ENCODE measurements around the gene TBRG1. TPM values are rescaled to one million over a fixed set of nuclear protein-coding genes. Genes with fewer than 3 reads are reported as not detected.

Gene TBRG1
- total and polyA plus RNA-seq, 2 of the 4 experiments (the other 2 are of a cell fraction): 13.3 to 23.2 TPM

DNA sequence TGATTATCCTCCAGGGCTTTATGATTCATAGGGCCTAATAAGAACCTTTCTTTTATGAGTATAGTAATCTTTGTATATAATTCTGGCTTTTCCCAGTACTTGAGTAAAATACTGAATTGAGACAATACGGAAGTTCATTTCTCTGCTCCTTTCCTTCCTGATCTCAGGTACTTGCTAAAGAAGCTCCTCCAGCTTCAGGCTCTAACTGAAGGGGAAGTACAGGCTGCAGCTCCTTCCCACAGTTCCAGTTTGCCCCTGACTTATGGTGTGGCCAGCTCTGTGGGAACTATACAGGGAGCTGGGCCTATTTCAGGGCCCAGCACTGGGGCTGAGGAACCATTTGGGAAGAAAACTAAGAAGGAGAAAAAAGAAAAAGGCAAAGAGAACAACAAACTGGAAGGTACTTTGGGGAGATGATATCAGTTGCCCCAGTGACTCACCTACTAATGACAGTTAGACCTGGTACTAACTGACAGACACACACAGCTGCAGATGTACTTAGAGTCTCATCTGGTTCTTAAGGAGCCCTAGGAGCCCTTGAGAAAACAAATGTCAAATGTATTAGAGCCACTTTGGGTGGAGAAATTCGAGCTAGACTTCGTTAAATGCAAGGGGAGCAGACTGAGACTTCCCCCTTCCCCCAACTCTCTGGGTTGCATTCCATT, 3.0 kb downstream of the TBRG1 start:
- Histone ChIP-seq H3K9me3 (ENCODE audit: control insufficient read depth, insufficient read depth, low read length) (no peaks in the 10 kb centered on the region), H3K23ac (ENCODE audit: low read depth, low read length) (no peak overlapping the region), H3K27ac (ENCODE audit: insufficient read depth, low read length) (no peak overlapping the region), H3K4me2 (ENCODE audit: low read depth, low read length) (no peak overlapping the region), H3K36me3 (ENCODE audit: control insufficient read depth, insufficient read depth, low read length) (peaks cover 22% of the 10 kb centered on the region), H4K8ac (ENCODE audit: low read depth in 2 of 2, low read length in 2 of 2) (no peak overlapping the region), H4K91ac (ENCODE audit: insufficient read depth, low read depth, low read length) (no peak overlapping the region), H3K9me1 (ENCODE audit: insufficient read depth, low read length) (0 out of 2 replicates have a peak, but pooled peaks cover 8% of the 10 kb centered on the region), H3K9ac (ENCODE audit: low read depth, low read length) (no peak overlapping the region), H3K56ac (ENCODE audit: extremely low read depth, insufficient read depth, low read length) (no peak overlapping the region), H2BK15ac (ENCODE audit: low read depth, low read length) (no peak overlapping the region), H3K27me3 (ENCODE audit: control insufficient read depth, insufficient read depth, low read length) (no peaks in the 10 kb centered on the region), H2AK9ac (replicated peaks; ENCODE audit: low read depth, low read length, poor library complexity) (no peak overlapping the region), H3K18ac (ENCODE audit: low read depth, low read length) (no peak overlapping the region), H2AK5ac (ENCODE audit: low read depth, low read length) (no peak overlapping the region), H4K20me1 (ENCODE audit: insufficient read depth, low read length) (no peaks in the 10 kb centered on the region; the same call in 1 of the 2 replicates), H3K4me3 (ENCODE audit: insufficient read depth, low read depth, low read length) (no peak overlapping the region), H2AFZ (replicated peaks; ENCODE audit: low read length, poor library complexity) (no peak overlapping the region), H3K4ac (ENCODE audit: low read depth, low read length) (no peak overlapping the region), H2BK120ac (ENCODE audit: low read depth, low read length) (no peak overlapping the region), H3K79me1 (ENCODE audit: low read depth in 1 of 2, low read length in 2 of 2) (peaks cover 27 to 46% of the 10 kb centered on the region in 2 experiments), H2BK5ac (ENCODE audit: low read depth, low read length, poor library complexity, severe bottlenecking) (no peak overlapping the region), H2BK20ac (ENCODE audit: low read depth, low read length) (no peak overlapping the region), H4K5ac (ENCODE audit: low read depth, low read length) (no peak overlapping the region), H3K4me1 (ENCODE audit: control insufficient read depth, insufficient read depth, low read length) (no peaks in the 10 kb centered on the region; the same call in 1 of the 2 replicates), H3K14ac (replicated peaks; ENCODE audit: low read depth, low read length) (no peak overlapping the region)
- intact Hi-C loops (cut with micrococcal nuclease) (no loop called here), dilution Hi-C loops (cut with HindIII; ENCODE audit: low sequenced_read_pairs, unreplicated experiment) (no loop called here), in situ Hi-C loops (cut with MboI; ENCODE audit: low sequenced_read_pairs) (loop anchor here (25.0 kb wide), 1 partner anchor 962 kb away; the partner anchor contains the start of gene STT3A)
- no peak for ATAC-seq (ENCODE audit: low read depth)
- DNase-seq: no peak
- TF ChIP-seq MAFK (IDR thresholded peaks at IDR 0.05; ENCODE audit: low read depth, low read length) (no peak), RCOR1 (IDR thresholded peaks at IDR 0.05; ENCODE audit: insufficient replicate concordance, low read length) (no peak), RFX5 (IDR thresholded peaks at IDR 0.05; ENCODE audit: low read depth, low read length) (no peak), BHLHE40 (IDR thresholded peaks at IDR 0.05; ENCODE audit: low read depth, low read length) (no peak), CHD1 (IDR thresholded peaks at IDR 0.05; ENCODE audit: low read depth, low read length) (no peak), CEBPB (IDR thresholded peaks at IDR 0.05; ENCODE audit: low read depth, low read length) (no peak)
- ChIA-PET POLR2A (ENCODE audit: unreplicated experiment) (no interaction called here), CTCF (no interaction called here)
- BruUV-seq (replicated peaks): no TSS peak
- WGBS, 2 experiments (ENCODE audit: extremely low coverage in 2 of 2, insufficient read length in 1 of 2): no CpG with 5 or more reads among the region's 3 CpGs
